Activated CD4-positive, alpha-beta T cell treated with anti-CD3 and anti-CD28 coated beads, Interleukin-2, amount 50 U/mL, for 1 hour (primary cell): ENCODE measurements around the gene IPCEF1.
"Not testable (repeated sequence)": the region's sequence is repeated elsewhere in the genome, so short reads cannot be mapped to it uniquely, and the experiment has no call there.

Experiments used
- DNase-seq: peaks from one replicate; pipeline ENCODE4 v3.0.0-alpha.2; 2020

IPCEF1 gene

DNA sequence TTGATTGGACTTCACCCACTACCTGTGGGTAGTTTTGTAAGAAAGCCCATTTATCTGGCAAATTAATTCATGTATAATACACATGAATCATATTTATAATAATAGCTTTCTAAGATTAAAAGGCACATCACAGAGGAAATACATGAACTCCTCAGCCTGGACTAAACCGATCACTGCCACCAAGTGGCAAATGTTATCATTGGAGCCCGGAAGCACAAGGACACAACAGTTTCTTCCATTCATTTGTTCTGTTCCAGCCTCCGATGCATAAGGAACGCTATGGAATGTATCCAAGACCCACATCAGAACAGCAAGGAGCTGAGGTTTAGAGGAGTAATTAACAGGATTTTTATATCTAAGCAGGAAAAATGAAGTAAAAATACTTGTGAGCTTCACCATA lies 13.9 kb upstream of the IPCEF1 start:
- DNase-seq, result no peak

GRCh38 chr6:154367839-154368695 lies 11.5 kb upstream of the IPCEF1 start:
- DNase-seq, result no peak

DNA sequence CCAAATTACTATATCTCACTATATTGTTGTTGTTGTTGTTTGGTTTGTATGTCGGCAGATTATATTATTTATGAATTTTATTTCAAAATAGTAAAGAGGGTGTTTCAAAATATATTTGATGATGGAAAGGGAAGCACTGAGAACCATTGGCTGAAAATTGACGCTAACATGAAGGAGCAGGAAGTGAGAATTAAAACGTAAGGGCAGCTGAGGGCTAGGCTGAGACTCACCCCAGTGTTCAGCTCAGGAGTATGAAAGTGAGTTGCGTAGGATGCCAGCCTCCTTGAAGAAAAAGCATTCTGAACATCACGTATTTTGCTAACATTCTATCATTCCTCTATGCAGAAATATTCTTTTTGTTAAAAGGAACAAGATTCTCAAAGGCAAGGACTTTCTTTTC lies 10.7 kb upstream of the IPCEF1 start:
- DNase-seq, result no peak

DNA sequence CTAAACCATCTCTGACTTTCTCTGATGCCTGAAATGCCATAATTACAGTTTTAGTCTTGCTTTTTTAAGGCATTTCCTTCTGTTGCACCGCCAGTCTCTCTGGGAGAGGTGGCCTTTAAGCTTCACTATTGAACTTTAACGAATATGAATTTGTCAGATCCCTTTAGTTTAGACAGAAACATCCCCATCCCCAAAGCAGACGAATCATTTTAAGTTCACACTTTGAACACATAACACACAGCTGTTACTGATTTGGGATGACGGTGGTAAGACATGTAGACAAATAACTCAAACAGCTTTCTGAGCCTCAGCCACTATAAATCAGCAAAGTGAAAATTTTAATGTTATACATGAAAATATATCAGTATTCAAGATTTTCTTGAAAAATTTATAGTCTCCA lies 7.2 kb upstream of the IPCEF1 start:
- DNase-seq, result no peak

DNA sequence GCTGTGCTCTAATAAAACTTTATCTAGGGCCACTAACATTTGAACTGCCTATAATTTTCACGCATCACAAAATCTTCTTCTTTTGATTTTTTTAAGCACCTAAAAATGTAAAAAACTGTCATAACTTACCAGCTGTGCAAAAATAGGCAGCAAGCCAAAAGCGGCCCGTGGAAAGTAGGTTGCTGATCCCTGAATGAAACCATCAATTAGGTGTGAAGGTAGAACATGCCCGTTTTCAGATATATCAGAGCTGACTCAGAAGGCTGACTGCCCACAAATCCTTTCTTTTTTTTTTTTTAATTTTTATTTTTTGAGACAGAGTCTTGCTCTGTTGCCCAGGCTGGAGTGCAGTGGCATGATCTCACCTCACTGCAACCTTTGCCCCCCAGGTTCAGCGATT lies 4.9 kb upstream of the IPCEF1 start:
- DNase-seq, result no peak

GRCh38 chr6:154360476-154360875 lies 3.9 kb upstream of the IPCEF1 start:
- DNase-seq, result no peak

GRCh38 chr6:154359679-154360078 lies 3.1 kb upstream of the IPCEF1 start:
- DNase-seq, result no peak

GRCh38 chr6:154359161-154359574 lies 2.6 kb upstream of the IPCEF1 start:
- no peak for DNase-seq

DNA sequence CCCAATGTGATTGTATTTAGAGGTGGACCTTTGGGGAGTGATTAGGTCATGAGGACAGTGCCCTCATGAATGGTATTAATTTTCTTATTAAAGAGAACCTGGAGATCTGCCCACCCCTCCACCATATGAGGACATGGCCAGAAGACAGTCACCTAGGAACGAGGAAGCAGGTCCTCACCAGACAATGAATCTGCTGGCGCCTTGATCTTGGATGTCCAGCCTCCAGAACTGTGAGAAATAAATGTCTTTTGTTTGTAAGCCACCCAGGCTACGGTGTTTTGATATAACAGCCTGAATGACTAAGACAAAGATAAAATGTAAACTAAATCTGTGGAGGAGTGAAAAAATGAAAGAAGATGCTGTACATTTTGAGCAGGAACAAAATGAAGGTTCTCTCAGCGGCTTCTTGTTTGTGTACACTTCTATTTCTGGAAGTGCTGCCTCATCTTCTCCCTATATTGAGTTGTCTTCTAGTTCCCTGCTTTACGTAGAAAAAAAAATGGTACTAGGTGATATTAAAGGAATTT lies 1.5 kb upstream of the IPCEF1 start:
- no peak for DNase-seq

GRCh38 chr6:154356113-154356512 lies 490 bp downstream of the IPCEF1 start:
- DNase-seq, result no peak

- no peak for DNase-seq
Measured at GRCh38 chr6:154354265-154354777, 2.3 kb downstream of the IPCEF1 start.

GRCh38 chr6:154353626-154354025 lies 3.0 kb downstream of the IPCEF1 start:
- no peak for DNase-seq

DNA sequence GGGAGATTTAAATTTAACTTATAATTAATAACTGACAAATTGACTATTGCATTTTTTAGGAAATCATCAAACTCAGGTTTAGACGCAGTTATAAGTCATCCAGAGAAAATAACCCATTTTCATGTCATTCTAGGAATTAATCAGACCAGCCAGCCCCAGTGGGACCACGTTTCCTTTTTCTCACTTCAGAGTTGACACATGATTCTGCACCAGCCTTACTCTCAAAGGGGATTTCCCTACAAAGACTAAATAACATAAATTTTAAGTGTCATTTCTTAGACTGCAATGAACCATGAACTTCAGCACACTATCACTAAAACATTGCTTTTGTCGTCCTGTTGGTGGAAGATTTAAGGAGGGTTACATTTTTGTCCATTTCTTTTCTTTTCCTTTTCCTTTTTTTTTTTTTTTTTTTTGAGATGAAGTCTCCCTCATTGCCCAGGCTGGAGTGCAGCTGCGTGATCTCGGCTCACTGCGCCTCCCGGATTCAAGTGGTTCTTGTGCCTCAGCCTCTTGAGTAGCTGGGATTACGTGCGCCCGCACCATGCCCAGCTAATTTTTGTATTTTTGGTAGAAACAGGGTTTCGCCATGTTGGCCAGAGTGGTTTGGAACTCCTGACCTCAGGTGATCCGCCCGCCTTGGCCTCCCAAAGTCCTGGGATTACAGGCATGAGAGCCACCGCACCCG lies 3.6 kb downstream of the IPCEF1 start:
- no peak for DNase-seq

- DNase-seq, result no peak
Measured at GRCh38 chr6:154350293-154350692, 6.3 kb downstream of the IPCEF1 start.

- no peak for DNase-seq
Measured at GRCh38 chr6:154347981-154348380, 8.6 kb downstream of the IPCEF1 start.

GRCh38 chr6:154345811-154346210 lies 10.8 kb downstream of the IPCEF1 start:
- DNase-seq, result no peak

- no peak for DNase-seq
Measured at GRCh38 chr6:154343473-154344308, 12.9 kb downstream of the IPCEF1 start.

GRCh38 chr6:154341871-154342270 lies 14.7 kb downstream of the IPCEF1 start:
- DNase-seq, result no peak

- DNase-seq, result no peak
Measured at GRCh38 chr6:154341336-154341735, 15.3 kb downstream of the IPCEF1 start.

GRCh38 chr6:154337406-154338005 lies 19.1 kb downstream of the IPCEF1 start:
- no peak for DNase-seq

DNA sequence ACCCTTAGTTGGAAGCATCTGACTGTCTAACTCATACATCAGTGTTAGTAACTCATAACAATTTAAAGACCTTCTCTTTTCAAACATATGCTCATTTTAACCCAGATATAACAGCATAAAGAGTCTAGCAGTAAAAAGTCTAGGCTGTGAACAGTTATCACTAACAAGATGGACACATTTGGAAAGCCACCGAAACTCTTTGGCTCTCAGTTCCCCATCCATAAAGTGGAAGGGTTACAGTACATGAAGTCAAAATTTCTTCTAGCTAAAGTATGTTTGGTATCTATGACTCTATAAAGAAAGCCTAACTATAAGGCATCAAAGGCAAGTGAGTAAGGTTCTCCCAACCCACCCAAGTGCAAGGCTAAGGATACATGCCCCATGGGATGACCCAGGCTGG lies 22.5 kb downstream of the IPCEF1 start:
- DNase-seq, result not testable (repeated sequence)

- DNase-seq, result no peak
Measured at GRCh38 chr6:154331750-154332149, 24.9 kb downstream of the IPCEF1 start.
